IMR-90 (cell line): ENCODE measurements around the gene KLF7. TPM values are rescaled to one million over a fixed set of nuclear protein-coding genes. Genes with fewer than 3 reads are reported as not detected.

Experiments used
- ATAC-seq: fragments of 200-7000 bp; cut with Tn5 transposase; 2 replicates; pipeline ENCODE4 v1.9.1; 2020; ENCODE audit warnings: low read depth, mild to moderate bottlenecking, moderate library complexity
- BruUV-seq: library from RNA; stranded (reverse); fragments of 400-500 nt; replicated peaks from 2 replicates; lab custom pipeline; 2021; lab: Mats Ljungman, UMichigan
- CTCF ChIA-PET: fragments of 300-600 bp; formaldehyde crosslinking; extraction: SDS; loops from one replicate; lab custom pipeline; 2021; ENCODE audit warnings: antibody characterized with exemption; lab: Yijun Ruan, JAX
- POLR2A ChIA-PET: fragments of 300-600 bp; sonication (Branson Sonifier 250); formaldehyde crosslinking; loops from one replicate; lab custom pipeline; 2022; ENCODE audit warnings: antibody characterized with exemption; ENCODE audit not compliant: unreplicated experiment; lab: Charles Lee
- DNase-seq: peaks from one replicate; pipeline ENCODE4 v3.0.0; 2013
- H2AFZ ChIP-seq: replicated peaks from 2 replicates; pipeline ENCODE3; 2013; ENCODE audit warnings: low read length, mild to moderate bottlenecking; ENCODE audit not compliant: poor library complexity
- H2AK5ac ChIP-seq: 2 replicates; pipeline ENCODE4 v1.6.1; 2013; ENCODE audit warnings: low read depth, low read length, inconsistent platforms
- H2AK9ac ChIP-seq: replicated peaks from 2 replicates; pipeline ENCODE3; 2013; ENCODE audit warnings: mild to moderate bottlenecking, low read depth, low read length, moderate library complexity; ENCODE audit not compliant: poor library complexity
- H2BK120ac ChIP-seq: 2 replicates; pipeline ENCODE4 v1.6.1; 2013; ENCODE audit warnings: low read depth, low read length, inconsistent platforms
- H2BK15ac ChIP-seq: 3 replicates; pipeline ENCODE4 v1.6.1; 2013; ENCODE audit warnings: low read depth, low read length, inconsistent platforms
- H2BK20ac ChIP-seq: 2 replicates; pipeline ENCODE4 v1.6.1; 2013; ENCODE audit warnings: low read depth, mild to moderate bottlenecking, inconsistent platforms, low read length, moderate library complexity
- H2BK5ac ChIP-seq: 2 replicates; pipeline ENCODE4 v1.6.1; 2013; ENCODE audit warnings: mild to moderate bottlenecking, low read depth, low read length, inconsistent platforms; ENCODE audit not compliant: poor library complexity, severe bottlenecking
- H3K14ac ChIP-seq: replicated peaks from 2 replicates; pipeline ENCODE4 v1.6.1; 2013; ENCODE audit warnings: low read depth, low read length, inconsistent platforms
- H3K18ac ChIP-seq: 2 replicates; pipeline ENCODE4 v1.6.1; 2013; ENCODE audit warnings: low read depth, low read length, control low read depth
- H3K23ac ChIP-seq: 2 replicates; pipeline ENCODE4 v1.6.1; 2013; ENCODE audit warnings: low read depth, low read length, inconsistent platforms
- H3K27ac ChIP-seq: 2 replicates; pipeline ENCODE4 v1.5.1; 2013; ENCODE audit warnings: mild to moderate bottlenecking, control low read depth, low read length; ENCODE audit not compliant: insufficient read depth
- H3K27me3 ChIP-seq: 2 replicates; pipeline ENCODE4 v1.6.1; 2013; ENCODE audit warnings: low read length; ENCODE audit not compliant: control insufficient read depth, insufficient read depth
- H3K36me3 ChIP-seq: 2 replicates; pipeline ENCODE4 v1.6.1; 2013; ENCODE audit warnings: low read length, mixed read lengths; ENCODE audit not compliant: control insufficient read depth, insufficient read depth
- H3K4ac ChIP-seq: 2 replicates; pipeline ENCODE4 v1.6.1; 2013; ENCODE audit warnings: low read depth, low read length, inconsistent platforms
- H3K4me1 ChIP-seq: 2 replicates; pipeline ENCODE4 v1.6.1; 2013; ENCODE audit warnings: low read length, mixed read lengths; ENCODE audit not compliant: control insufficient read depth, insufficient read depth
- H3K4me2 ChIP-seq: 2 replicates; pipeline ENCODE4 v1.6.1; 2013; ENCODE audit warnings: low read depth, mild to moderate bottlenecking, control low read depth, low read length, moderate library complexity
- H3K4me3 ChIP-seq: 2 replicates; pipeline ENCODE4 v1.5.1; 2013; ENCODE audit warnings: low read depth, mild to moderate bottlenecking, control low read depth, low read length, moderate library complexity; ENCODE audit not compliant: insufficient read depth
- H3K56ac ChIP-seq: 2 replicates; pipeline ENCODE4 v1.6.1; 2013; ENCODE audit warnings: low read length, inconsistent platforms; ENCODE audit not compliant: insufficient read depth; ENCODE audit errors: extremely low read depth
- H3K79me1 ChIP-seq, 2 experiments: 2 replicates each; pipeline ENCODE4 v1.6.1; 2013; ENCODE audit warnings: low read length in 2 of 2, inconsistent platforms in 1 of 2, low read depth in 1 of 2
- H3K9ac ChIP-seq: 2 replicates; pipeline ENCODE4 v1.6.1; 2013; ENCODE audit warnings: low read depth, low read length, control low read depth
- H3K9me1 ChIP-seq: 2 replicates; pipeline ENCODE4 v1.6.1; 2013; ENCODE audit warnings: low read length, inconsistent platforms; ENCODE audit not compliant: insufficient read depth
- H3K9me3 ChIP-seq: 2 replicates; pipeline ENCODE4 v1.6.1; 2013; ENCODE audit warnings: low read length; ENCODE audit not compliant: control insufficient read depth, insufficient read depth
- H4K20me1 ChIP-seq: 2 replicates; pipeline ENCODE4 v1.6.1; 2013; ENCODE audit warnings: low read length, inconsistent platforms; ENCODE audit not compliant: insufficient read depth
- H4K5ac ChIP-seq: 2 replicates; pipeline ENCODE4 v1.6.1; 2013; ENCODE audit warnings: mild to moderate bottlenecking, low read depth, low read length, control low read depth
- H4K8ac ChIP-seq, 2 experiments: 2 replicates each; pipeline ENCODE4 v1.6.1; 2013; ENCODE audit warnings: low read depth in 2 of 2, low read length in 2 of 2, control low read depth in 1 of 2, inconsistent platforms in 1 of 2
- H4K91ac ChIP-seq: 2 replicates; pipeline ENCODE4 v1.6.1; 2013; ENCODE audit warnings: low read depth, low read length, inconsistent platforms; ENCODE audit not compliant: insufficient read depth
- CHD1 ChIP-seq: IDR thresholded peaks from 2 replicates; pipeline ENCODE4 v1.6.1; 2012; ENCODE audit warnings: low read depth, low read length, improper control_type of control experiment
- NFE2L2 ChIP-seq: fragments of 150-350 bp; IDR thresholded peaks from 2 replicates; pipeline ENCODE4 v1.6.1; 2016; ENCODE audit warnings: low read depth, mild to moderate bottlenecking, low read length
- WGBS, 2 experiments: methylation state at CpG; one replicate each; pipeline versions ENCODE4 v1.1.5 to v1.1.7; 2013; ENCODE audit warnings: missing lambda C conversion rate in 2 of 2; ENCODE audit not compliant: insufficient read length in 1 of 2; ENCODE audit errors: extremely low coverage in 2 of 2; 5-methylcytosine and 5-hydroxymethylcytosine counted together
- dilution Hi-C: fragments of 300-500 bp; cut with HindIII; formaldehyde crosslinking; loops from one replicate; pipeline ENCODE4 v1.14.3; 2018; ENCODE audit warnings: low sequenced_read_pairs; ENCODE audit not compliant: unreplicated experiment
- in situ Hi-C: fragments of 300-500 bp; cut with MboI; formaldehyde crosslinking; loops from 3 replicates; pipeline ENCODE4 v1.14.3; 2019; ENCODE audit warnings: low sequenced_read_pairs, inconsistent platforms, mixed read lengths
- intact Hi-C: fragments of 100-400 bp; cut with micrococcal nuclease; formaldehyde crosslinking; loops from 2 replicates; pipeline ENCODE4 v1.10.0; 2022
- polyA plus RNA-seq, 3 experiments: library from polyadenylated mRNA; depleted of rRNA; stranded (reverse); fragments of >200 nt; gene quantifications; 2 replicates each; pipeline ENCODE4 v1.2.3, GENCODE V29; 2012; ENCODE audit warnings: low replicate concordance in 1 of 3
- total RNA-seq: library from RNA; depleted of rRNA; stranded (reverse); fragments of >200 nt; gene quantifications from 2 replicates; pipeline ENCODE4 v1.2.3, GENCODE V29; 2012

KLF7 gene
- total and polyA plus RNA-seq, 2 of the 4 experiments (the other 2 are of a cell fraction) = 23.1 to 28.5 TPM

DNA sequence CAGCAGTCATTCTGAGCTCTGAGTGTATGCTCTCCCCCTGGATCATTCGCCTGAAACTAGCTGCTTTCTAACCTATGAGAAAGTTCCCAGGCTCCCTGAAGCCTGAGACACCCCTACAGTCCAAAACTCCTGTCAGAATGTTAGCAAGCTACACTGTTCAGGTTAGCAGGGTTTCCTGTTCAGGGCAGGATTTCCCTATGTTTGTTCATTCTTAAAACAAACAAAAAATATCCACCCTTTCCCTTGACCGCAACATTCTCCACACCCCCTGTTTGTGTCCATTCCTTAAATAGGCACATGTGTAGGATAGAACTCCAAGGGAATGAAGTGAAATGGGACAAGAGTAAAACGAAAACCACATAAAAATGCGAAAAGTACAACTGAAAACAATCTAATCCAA, 83.1 kb downstream of the KLF7 start:
- intact Hi-C loops (no loop called here), in situ Hi-C loops (no loop called here), dilution Hi-C loops (no loop called here)
- H2BK15ac ChIP-seq = no peak overlapping the region
- no peak overlapping the region for H4K5ac ChIP-seq
- H3K27ac ChIP-seq = no peak overlapping the region
- H3K4me3 ChIP-seq = no peak overlapping the region
- DNase-seq (no peak), ATAC-seq (no peak)
- no peak overlapping the region for H3K4me2 ChIP-seq
- H3K79me1 ChIP-seq = peaks cover 56 to 84% of the 10 kb centered on the region in 2 experiments
- no peak overlapping the region for H2BK5ac ChIP-seq
- peaks cover 40% of the 10 kb centered on the region for H4K20me1 ChIP-seq
- TF ChIP-seq NFE2L2 (no peak), CHD1 (no peak)
- H2BK120ac ChIP-seq = no peak overlapping the region
- H3K56ac ChIP-seq = no peak overlapping the region
- no peaks in the 10 kb centered on the region for H3K27me3 ChIP-seq
- no peak overlapping the region for H2AFZ ChIP-seq
- H3K14ac ChIP-seq = no peak overlapping the region
- H3K9me1 ChIP-seq = peaks cover 11% of the 10 kb centered on the region
- no peak overlapping the region for H2BK20ac ChIP-seq
- H2AK5ac ChIP-seq = no peak overlapping the region
- H4K8ac ChIP-seq = no peak overlapping the region
- H3K9me3 ChIP-seq = no peaks in the 10 kb centered on the region
- H3K36me3 ChIP-seq = peaks cover 55% of the 10 kb centered on the region
- H2AK9ac ChIP-seq = no peak overlapping the region
- no peak overlapping the region for H3K23ac ChIP-seq
- no peak overlapping the region for H3K18ac ChIP-seq
- no TSS peak for BruUV-seq
- no peaks in the 10 kb centered on the region for H3K4me1 ChIP-seq
- CTCF ChIA-PET = no interaction called here
- POLR2A ChIA-PET = no interaction called here
- H4K91ac ChIP-seq = no peak overlapping the region
- H3K9ac ChIP-seq = no peak overlapping the region
- WGBS, 2 experiments = no CpG with 5 or more reads among the region's 4 CpGs
- no peak overlapping the region for H3K4ac ChIP-seq
